Tibial artery (tissue), 4 donors: ENCODE data around the gene C9orf153.

Experiments
- DNase-seq, 2 donors: peaks; one replicate each; pipeline ENCODE4 v3.0.0-alpha.2; 2019
- H3K27ac ChIP-seq, 2 donors: fragments of 200-600 bp; sonication (generic) in 1 of 2; 1 replicate in 1 of 2; 2 replicates in 1 of 2; pipeline ENCODE4 v1.5.1; 2018 to 2019; ENCODE audit warnings: mild to moderate bottlenecking in 1 of 2
- H3K27me3 ChIP-seq, 2 donors: fragments of 200-600 bp; sonication (generic) in 1 of 2; one replicate each; pipeline versions ENCODE4 v1.5.1 to v1.6.0; 2016 to 2019
- H3K36me3 ChIP-seq, 3 donors: fragments of 200-600 bp; sonication (generic) in 2 of 3; one replicate each; pipeline ENCODE4 v1.5.1; 2016 to 2019; ENCODE audit warnings: mild to moderate bottlenecking in 2 of 3
- H3K4me1 ChIP-seq, 4 donors: fragments of 200-600 bp; sonication (generic) in 2 of 4; 1 replicate in 3 of 4; 2 replicates in 1 of 4; pipeline ENCODE4 v1.5.1; 2016 to 2019
- H3K4me3 ChIP-seq, 2 donors: fragments of 200-600 bp; sonication (generic) in 1 of 2; 1 replicate in 1 of 2; 2 replicates in 1 of 2; pipeline ENCODE4 v1.5.1; 2018 to 2019; ENCODE audit warnings: mild to moderate bottlenecking in 2 of 2
- H3K9me3 ChIP-seq, 3 donors: fragments of 200-600 bp; sonication (generic) in 1 of 3; one replicate each; pipeline ENCODE4 v1.5.1; 2016 to 2019
- CTCF ChIP-seq, 2 experiments: fragments of 200-600 bp in 1 of 2; fragments of 450-650 bp in 1 of 2; IDR thresholded peaks; one replicate each; pipeline ENCODE4 v1.5.1; 2017 to 2019; ENCODE audit warnings: antibody characterized with exemption in 2 of 2, mild to moderate bottlenecking in 1 of 2, moderate library complexity in 1 of 2
- intact Hi-C: fragments of 100-400 bp; cut with DNase I; formaldehyde crosslinking; loops from one replicate; pipeline ENCODE4 v1.15.0; 2023; ENCODE audit warnings: low total_unique reads

Gene C9orf153

GRCh38 chr9:86175223-86175622 lies 84.2 kb downstream of the C9orf153 start:
- no peaks in the 10 kb centered on the region for H3K36me3 ChIP-seq
- no peak overlapping the region for H3K27ac ChIP-seq
- no peak overlapping the region for H3K4me3 ChIP-seq
- no peaks in the 10 kb centered on the region for H3K4me1 ChIP-seq
- no peaks in the 10 kb centered on the region for H3K27me3 ChIP-seq
- H3K9me3 ChIP-seq = no peaks in the 10 kb centered on the region
- DNase-seq = no peak
- intact Hi-C loops = loop anchor here (10.0 kb wide), 1 partner anchor 350 kb away; no protein-coding TSS in a partner anchor
- no peak for TF ChIP-seq CTCF (IDR thresholded peaks at IDR 0.05)
